Left renal pelvis (tissue), 4 donors: Measurements from ENCODE around the gene CXCL3. TPM values are rescaled to one million over a fixed set of nuclear protein-coding genes. Genes with fewer than 3 reads are reported as not detected.

Experiments
- DNase-seq, 4 donors: peaks; one replicate each; pipeline ENCODE4 v3.0.0-alpha.2; 2013; ENCODE audit warnings: low read depth in 4 of 4, low spot score in 3 of 4
- polyA plus RNA-seq, 4 donors: library from polyadenylated mRNA; unstranded; fragments of 120-200 nt; gene quantifications; one replicate each; pipeline ENCODE4 v1.2.1, GENCODE V29; 2013; ENCODE audit not compliant: insufficient read length in 4 of 4

CXCL3 gene
- polyA plus RNA-seq, 4 donors = 0.12 to 1.8 (median 0.17) TPM

GRCh38 chr4:74016068-74016467 lies 22.4 kb downstream of the CXCL3 start:
- DNase-seq = no peak

GRCh38 chr4:74015126-74015780 lies 23.2 kb downstream of the CXCL3 start:
- DNase-seq = no peak

- DNase-seq = no peak
Measured at GRCh38 chr4:74014332-74014731, 24.2 kb downstream of the CXCL3 start.

- DNase-seq = no peak
Measured at GRCh38 chr4:74013264-74013663, 25.2 kb downstream of the CXCL3 start.

- DNase-seq = no peak
Measured at GRCh38 chr4:74012130-74012529, 26.4 kb downstream of the CXCL3 start.

- DNase-seq = no peak
Measured at GRCh38 chr4:74009307-74009706, 29.2 kb downstream of the CXCL3 start.

GRCh38 chr4:74006009-74006476 lies 32.4 kb downstream of the CXCL3 start:
- no peak for DNase-seq

- no peak for DNase-seq
Measured at GRCh38 chr4:74005528-74005927, 33.0 kb downstream of the CXCL3 start.

- DNase-seq = no peak
Measured at GRCh38 chr4:74004668-74005067, 33.8 kb downstream of the CXCL3 start.

- DNase-seq = no peak
Measured at GRCh38 chr4:74000301-74000700, 38.2 kb downstream of the CXCL3 start.

- DNase-seq = no peak
Measured at GRCh38 chr4:73998040-73999011, 40.2 kb downstream of the CXCL3 start, which contains the start of gene CXCL5. Gene CXCL5 (minus strand): TSS chr4:73998677. CDS start chr4:73998581, 96 bp downstream.

GRCh38 chr4:73992050-73992449 lies 46.4 kb downstream of the CXCL3 start:
- DNase-seq = no peak

GRCh38 chr4:73991742-73992000 lies 46.8 kb downstream of the CXCL3 start:
- no peak for DNase-seq

GRCh38 chr4:73990988-73991741 lies 47.3 kb downstream of the CXCL3 start:
- no peak for DNase-seq

- DNase-seq = no peak
Measured at GRCh38 chr4:73989928-73990327, 48.6 kb downstream of the CXCL3 start.

GRCh38 chr4:73989031-73989430 lies 49.5 kb downstream of the CXCL3 start:
- DNase-seq = no peak

- DNase-seq = no peak
Measured at GRCh38 chr4:73988061-73988460, 50.4 kb downstream of the CXCL3 start, which contains the start of gene PPBP. Gene PPBP (minus strand): TSS chr4:73988190. CDS start chr4:73988103, 87 bp downstream.
